GM23248 (cell line): Measurements from ENCODE around the gene ARL6IP5. TPM values are rescaled to one million over a fixed set of nuclear protein-coding genes. Genes with fewer than 3 reads are reported as not detected.

Experiments used
- DNase-seq: peaks from one replicate; pipeline ENCODE4 v3.0.0-alpha.2; 2015
- H2AFZ ChIP-seq: fragments of 200-600 bp; sonication (generic); 2 replicates; pipeline ENCODE4 v1.6.1; 2016; ENCODE audit warnings: antibody characterized with exemption
- H3F3A ChIP-seq: fragments of 200-600 bp; sonication (generic); 2 replicates; pipeline ENCODE4 v1.6.1; 2016; ENCODE audit warnings: mild to moderate bottlenecking, antibody characterized with exemption, mixed run types; ENCODE audit not compliant: insufficient read depth
- H3K27ac ChIP-seq: fragments of 200-600 bp; sonication (generic); 2 replicates; pipeline ENCODE4 v1.5.1; 2016; ENCODE audit warnings: mild to moderate bottlenecking
- H3K27me3 ChIP-seq: fragments of 200-600 bp; sonication (generic); replicated peaks from 2 replicates; pipeline ENCODE4 v1.6.1; 2016; ENCODE audit warnings: mild to moderate bottlenecking; ENCODE audit not compliant: insufficient read depth
- H3K36me3 ChIP-seq: fragments of 200-600 bp; sonication (generic); 2 replicates; pipeline ENCODE4 v1.6.1; 2016; ENCODE audit warnings: low read depth, mild to moderate bottlenecking
- H3K4me1 ChIP-seq: fragments of 200-600 bp; sonication (generic); 2 replicates; pipeline ENCODE4 v1.6.1; 2016; ENCODE audit warnings: mild to moderate bottlenecking; ENCODE audit not compliant: insufficient read depth
- H3K4me2 ChIP-seq: fragments of 200-600 bp; sonication (generic); one replicate; pipeline ENCODE4 v1.6.1; 2016; ENCODE audit warnings: mild to moderate bottlenecking; ENCODE audit not compliant: unreplicated experiment
- H3K4me3 ChIP-seq: fragments of 200-600 bp; sonication (generic); 2 replicates; pipeline ENCODE4 v1.5.1; 2016; ENCODE audit warnings: mild to moderate bottlenecking
- H3K79me2 ChIP-seq: fragments of 200-600 bp; sonication (generic); 2 replicates; pipeline ENCODE4 v1.6.1; 2016; ENCODE audit warnings: mild to moderate bottlenecking; ENCODE audit not compliant: insufficient read depth
- H3K9ac ChIP-seq: fragments of 200-600 bp; sonication (generic); 2 replicates; pipeline ENCODE4 v1.6.1; 2016; ENCODE audit warnings: mild to moderate bottlenecking
- H3K9me2 ChIP-seq: fragments of 200-600 bp; sonication (generic); 2 replicates; pipeline ENCODE4 v1.6.1; 2016; ENCODE audit warnings: mixed run types, mild to moderate bottlenecking, moderate library complexity; ENCODE audit not compliant: insufficient read depth
- H3K9me3 ChIP-seq: fragments of 200-600 bp; sonication (generic); one replicate; pipeline ENCODE4 v1.6.1; 2017; ENCODE audit warnings: low read depth
- H4K20me1 ChIP-seq: fragments of 200-600 bp; sonication (generic); 2 replicates; pipeline ENCODE4 v1.6.0; 2016; ENCODE audit not compliant: insufficient read depth
- EZH2 ChIP-seq: fragments of 200-600 bp; sonication (generic); IDR thresholded peaks from 2 replicates; pipeline ENCODE4 v1.6.1; 2018; ENCODE audit warnings: antibody characterized with exemption, mild to moderate bottlenecking; ENCODE audit not compliant: insufficient read depth, poor library complexity, severe bottlenecking
- EZH2phosphoT487 ChIP-seq: fragments of 200-600 bp; sonication (generic); IDR thresholded peaks from 2 replicates; pipeline ENCODE4 v1.6.1; 2018; ENCODE audit warnings: antibody characterized with exemption, moderate library complexity, mild to moderate bottlenecking, low read depth; ENCODE audit not compliant: insufficient read depth
- WGBS, 2 experiments: methylation state at CpG; one replicate each; pipeline ENCODE4 v1.1.6; 2015 to 2017; ENCODE audit warnings: low lambda C conversion rate in 2 of 2, low coverage in 1 of 2; ENCODE audit errors: missing lambda C conversion rate in 2 of 2; 5-methylcytosine and 5-hydroxymethylcytosine counted together
- in situ Hi-C: fragments of 300-500 bp; cut with MboI; formaldehyde crosslinking; loops from 2 replicates; pipeline ENCODE4 v1.15.0; 2020
- polyA plus RNA-seq: library from polyadenylated mRNA; unstranded; fragments of >200 nt; fragmentation: Nextera tagmentation; extraction: Ambion mirVana; gene quantifications from 2 replicates; pipeline ENCODE4 v1.2.1, GENCODE V29; 2016
- total RNA-seq: library from RNA; depleted of rRNA; stranded (reverse); fragments of >200 nt; shearing (Covaris generic); gene quantifications from 2 replicates; pipeline ENCODE4 v1.2.3, GENCODE V29; 2014

ARL6IP5 gene
- total and polyA plus RNA-seq, 2 experiments from 2014 or later: 98.7 to 178 TPM

- H3K4me3 ChIP-seq: no peak overlapping the region
Observed at GRCh38 chr3:69137005-69137404, 52.3 kb downstream of the ARL6IP5 start.

GRCh38 chr3:69137412-69137811 lies 52.7 kb downstream of the ARL6IP5 start:
- H3K4me2 ChIP-seq: no peak overlapping the region
- H2AFZ ChIP-seq: no peak overlapping the region
- 54 to 56% methylated on average over 2 of the region's 2 CpGs for WGBS, 2 experiments
- no peaks in the 10 kb centered on the region for H3K9me3 ChIP-seq
- H3K4me1 ChIP-seq: no peaks in the 10 kb centered on the region
- no peaks in the 10 kb centered on the region for H3K36me3 ChIP-seq
- no peak overlapping the region for H3K9ac ChIP-seq
- no peaks in the 10 kb centered on the region for H4K20me1 ChIP-seq
- TF ChIP-seq EZH2 (no peak), EZH2phosphoT487 (no peak)
- H3K79me2 ChIP-seq: no peaks in the 10 kb centered on the region
- no peak overlapping the region for H3K27ac ChIP-seq
- DNase-seq: no peak
- peaks cover 23% of the 10 kb centered on the region for H3K27me3 ChIP-seq
- in situ Hi-C loops: no loop called here
- no peak overlapping the region for H3K4me3 ChIP-seq
- no peaks in the 10 kb centered on the region for H3F3A ChIP-seq
- H3K9me2 ChIP-seq: no peaks in the 10 kb centered on the region

More at GRCh38 chr3:69137005-69137404, 52.3 kb downstream of the ARL6IP5 start:
- no peaks in the 10 kb centered on the region for H3K9me2 ChIP-seq
- H4K20me1 ChIP-seq: no peaks in the 10 kb centered on the region
- H2AFZ ChIP-seq: no peak overlapping the region
- TF ChIP-seq EZH2phosphoT487 (no peak), EZH2 (no peak)
- H3K27me3 ChIP-seq: peaks cover 22% of the 10 kb centered on the region
- H3K27ac ChIP-seq: no peak overlapping the region
- no peak overlapping the region for H3K9ac ChIP-seq
- no peaks in the 10 kb centered on the region for H3F3A ChIP-seq
- no peaks in the 10 kb centered on the region for H3K79me2 ChIP-seq
- no peaks in the 10 kb centered on the region for H3K4me1 ChIP-seq
- H3K4me2 ChIP-seq: no peak overlapping the region
- no peak for DNase-seq
- H3K9me3 ChIP-seq: no peaks in the 10 kb centered on the region
- in situ Hi-C loops: no loop called here
- no peaks in the 10 kb centered on the region for H3K36me3 ChIP-seq

- Histone ChIP-seq H2AFZ (no peak overlapping the region), H3K27me3 (peaks cover 33% of the 10 kb centered on the region), H4K20me1 (no peaks in the 10 kb centered on the region), H3K9me2 (no peaks in the 10 kb centered on the region), H3K4me1 (no peaks in the 10 kb centered on the region), H3K36me3 (no peaks in the 10 kb centered on the region), H3K79me2 (no peaks in the 10 kb centered on the region), H3K9me3 (no peaks in the 10 kb centered on the region), H3F3A (no peaks in the 10 kb centered on the region), H3K27ac (no peak overlapping the region), H3K9ac (no peak overlapping the region), H3K4me2 (no peak overlapping the region), H3K4me3 (no peak overlapping the region)
- no peak for DNase-seq
- in situ Hi-C loops: no loop called here
- TF ChIP-seq EZH2: no peak
- TF ChIP-seq EZH2phosphoT487: no peak
Observed at GRCh38 chr3:69141313-69141712, 56.6 kb downstream of the ARL6IP5 start.

- H3K9ac ChIP-seq: no peak overlapping the region
- in situ Hi-C loops: no loop called here
- no peak overlapping the region for H3K27ac ChIP-seq
- 54 to 56% methylated on average over 3 of the region's 3 CpGs for WGBS, 2 experiments
- H4K20me1 ChIP-seq: no peaks in the 10 kb centered on the region
- H3K4me1 ChIP-seq: no peaks in the 10 kb centered on the region
- no peak overlapping the region for H3K4me2 ChIP-seq
- no peak for DNase-seq
- no peaks in the 10 kb centered on the region for H3K79me2 ChIP-seq
- no peaks in the 10 kb centered on the region for H3K9me3 ChIP-seq
- H3F3A ChIP-seq: no peaks in the 10 kb centered on the region
- no peak overlapping the region for H3K4me3 ChIP-seq
- H2AFZ ChIP-seq: no peak overlapping the region
- H3K27me3 ChIP-seq: peaks cover 33% of the 10 kb centered on the region
- H3K9me2 ChIP-seq: no peaks in the 10 kb centered on the region
- TF ChIP-seq EZH2phosphoT487: no peak
- no peak for TF ChIP-seq EZH2
- H3K36me3 ChIP-seq: no peaks in the 10 kb centered on the region
Observed at GRCh38 chr3:69142090-69142489, 57.4 kb downstream of the ARL6IP5 start.

GRCh38 chr3:69142797-69143454 lies 58.2 kb downstream of the ARL6IP5 start:
- Histone ChIP-seq H3K4me1 (no peaks in the 10 kb centered on the region), H3F3A (no peaks in the 10 kb centered on the region), H3K9ac (no peak overlapping the region), H3K9me2 (no peaks in the 10 kb centered on the region), H3K36me3 (no peaks in the 10 kb centered on the region), H2AFZ (no peak overlapping the region), H3K27me3 (peaks cover 30% of the 10 kb centered on the region), H3K9me3 (no peaks in the 10 kb centered on the region), H3K4me2 (no peak overlapping the region), H4K20me1 (no peaks in the 10 kb centered on the region), H3K27ac (no peak overlapping the region), H3K79me2 (no peaks in the 10 kb centered on the region), H3K4me3 (no peak overlapping the region)
- in situ Hi-C loops: no loop called here
- no peak for DNase-seq
- WGBS, 2 experiments: 56 to 67% methylated on average over 4 of the region's 4 CpGs
- TF ChIP-seq EZH2 (no peak), EZH2phosphoT487 (no peak)
